KMS-11 (cell line): ENCODE data around the gene EML4.

Experiments
- H2AFZ ChIP-seq: fragments of 200-600 bp; sonication (generic); 2 replicates; pipeline ENCODE4 v1.6.1; 2016; ENCODE audit warnings: antibody characterized with exemption, mixed run types, low read depth
- H3K27ac ChIP-seq: fragments of 200-600 bp; sonication (generic); 2 replicates; pipeline ENCODE4 v1.6.1; 2016; ENCODE audit warnings: mild to moderate bottlenecking, mixed run types
- H3K27me3 ChIP-seq: fragments of 200-600 bp; sonication (generic); 2 replicates; pipeline ENCODE4 v1.6.1; 2017; ENCODE audit warnings: mild to moderate bottlenecking, low read depth, mixed run types, moderate library complexity; ENCODE audit not compliant: insufficient read depth
- H3K36me3 ChIP-seq: fragments of 200-600 bp; sonication (generic); 2 replicates; pipeline ENCODE4 v1.6.1; 2017; ENCODE audit warnings: mild to moderate bottlenecking, mixed run types; ENCODE audit not compliant: insufficient read depth
- H3K4me1 ChIP-seq: fragments of 200-600 bp; sonication (generic); 2 replicates; pipeline ENCODE4 v1.6.1; 2016; ENCODE audit warnings: mild to moderate bottlenecking, low read depth, mixed run types; ENCODE audit not compliant: poor library complexity, severe bottlenecking
- H3K4me2 ChIP-seq: fragments of 200-600 bp; sonication (generic); 2 replicates; pipeline ENCODE4 v1.7.0; 2016; ENCODE audit warnings: mild to moderate bottlenecking, mixed run types
- H3K4me3 ChIP-seq: fragments of 200-600 bp; sonication (generic); IDR thresholded peaks from 2 replicates; pipeline ENCODE4 v1.6.1; 2017; ENCODE audit warnings: low read depth, low read length, mixed read lengths; ENCODE audit not compliant: insufficient read depth
- H3K79me2 ChIP-seq: fragments of 200-600 bp; sonication (generic); 2 replicates; pipeline ENCODE4 v1.6.1; 2016; ENCODE audit warnings: low read depth, mixed run types; ENCODE audit not compliant: insufficient read depth
- H3K9ac ChIP-seq: fragments of 200-600 bp; sonication (generic); 2 replicates; pipeline ENCODE4 v1.6.1; 2016; ENCODE audit warnings: mild to moderate bottlenecking, mixed run types
- H4K20me1 ChIP-seq: fragments of 200-600 bp; sonication (generic); 2 replicates; pipeline ENCODE4 v1.6.1; 2016; ENCODE audit warnings: mild to moderate bottlenecking, mixed run types; ENCODE audit not compliant: insufficient read depth
- TF ChIP-seq, protein P1 (sequence below): fragments of 200-600 bp; sonication (generic); conservative IDR thresholded peaks from 2 replicates; pipeline ENCODE4 v1.6.1; 2017; ENCODE audit warnings: low read depth, mild to moderate bottlenecking, antibody characterized with exemption, low read length, moderate library complexity, mixed read lengths

Gene EML4

DNA sequence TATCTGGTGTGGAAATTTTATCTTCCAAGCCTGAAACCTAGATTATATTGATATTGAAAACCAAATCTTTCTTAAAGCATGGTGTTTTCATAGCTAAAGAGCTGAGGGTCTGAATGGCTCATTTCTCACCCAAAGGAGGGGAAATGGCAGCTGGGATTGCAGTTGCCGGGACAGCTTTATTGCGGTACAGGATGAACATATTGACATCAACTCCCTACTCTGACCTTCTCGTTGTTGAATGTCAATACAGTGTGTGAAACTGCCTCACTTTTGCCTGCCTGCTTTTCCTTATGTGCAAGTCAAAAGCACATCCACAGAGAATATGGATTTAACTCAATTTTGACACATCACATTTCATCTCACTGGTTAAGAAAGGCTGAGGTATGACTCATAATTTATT lies 195.5 kb downstream of the EML4 start:
- TF ChIP-seq, protein P1, sequence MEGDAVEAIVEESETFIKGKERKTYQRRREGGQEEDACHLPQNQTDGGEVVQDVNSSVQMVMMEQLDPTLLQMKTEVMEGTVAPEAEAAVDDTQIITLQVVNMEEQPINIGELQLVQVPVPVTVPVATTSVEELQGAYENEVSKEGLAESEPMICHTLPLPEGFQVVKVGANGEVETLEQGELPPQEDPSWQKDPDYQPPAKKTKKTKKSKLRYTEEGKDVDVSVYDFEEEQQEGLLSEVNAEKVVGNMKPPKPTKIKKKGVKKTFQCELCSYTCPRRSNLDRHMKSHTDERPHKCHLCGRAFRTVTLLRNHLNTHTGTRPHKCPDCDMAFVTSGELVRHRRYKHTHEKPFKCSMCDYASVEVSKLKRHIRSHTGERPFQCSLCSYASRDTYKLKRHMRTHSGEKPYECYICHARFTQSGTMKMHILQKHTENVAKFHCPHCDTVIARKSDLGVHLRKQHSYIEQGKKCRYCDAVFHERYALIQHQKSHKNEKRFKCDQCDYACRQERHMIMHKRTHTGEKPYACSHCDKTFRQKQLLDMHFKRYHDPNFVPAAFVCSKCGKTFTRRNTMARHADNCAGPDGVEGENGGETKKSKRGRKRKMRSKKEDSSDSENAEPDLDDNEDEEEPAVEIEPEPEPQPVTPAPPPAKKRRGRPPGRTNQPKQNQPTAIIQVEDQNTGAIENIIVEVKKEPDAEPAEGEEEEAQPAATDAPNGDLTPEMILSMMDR: no peak
- Histone ChIP-seq H3K4me1 (peaks cover 16% of the 10 kb centered on the region), H3K36me3 (no peaks in the 10 kb centered on the region)

GRCh38 chr2:42366411-42366810 lies 197.3 kb downstream of the EML4 start:
- TF ChIP-seq, protein P1: no peak
- H2AFZ ChIP-seq: 0 out of 2 replicates have a peak overlapping the region, but pooled peaks have one; percentile 5
- no peaks in the 10 kb centered on the region for H3K27me3 ChIP-seq
- H3K79me2 ChIP-seq: no peaks in the 10 kb centered on the region
- no peaks in the 10 kb centered on the region for H3K36me3 ChIP-seq
- no peak overlapping the region for H3K27ac ChIP-seq
- no peak overlapping the region for H3K9ac ChIP-seq
- H3K4me3 ChIP-seq: no peak overlapping the region
- H3K4me2 ChIP-seq: no peak overlapping the region
- no peaks in the 10 kb centered on the region for H4K20me1 ChIP-seq
- peaks cover 15% of the 10 kb centered on the region for H3K4me1 ChIP-seq

More for the DNA sequence above, 195.5 kb downstream of the EML4 start:
- Histone ChIP-seq H3K9ac (no peak overlapping the region), H3K79me2 (peaks cover 13% of the 10 kb centered on the region), H3K4me3 (no peak overlapping the region), H3K27ac (no peak overlapping the region), H4K20me1 (no peaks in the 10 kb centered on the region), H2AFZ (no peak overlapping the region), H3K27me3 (no peaks in the 10 kb centered on the region), H3K4me2 (no peak overlapping the region)

- Histone ChIP-seq H3K79me2 (no peaks in the 10 kb centered on the region), H3K9ac (no peak overlapping the region), H3K27me3 (no peaks in the 10 kb centered on the region), H3K4me2 (no peak overlapping the region), H3K27ac (no peak overlapping the region), H3K36me3 (no peaks in the 10 kb centered on the region), H4K20me1 (no peaks in the 10 kb centered on the region), H2AFZ (no peak overlapping the region), H3K4me1 (peaks cover 6% of the 10 kb centered on the region), H3K4me3 (no peak overlapping the region)
- TF ChIP-seq, protein P1: no peak
Observed at GRCh38 chr2:42367835-42368234, 198.7 kb downstream of the EML4 start.

- H3K4me1 ChIP-seq: peaks cover 6% of the 10 kb centered on the region
- no peaks in the 10 kb centered on the region for H3K36me3 ChIP-seq
- H3K27me3 ChIP-seq: no peaks in the 10 kb centered on the region
- no peaks in the 10 kb centered on the region for H3K79me2 ChIP-seq
- H3K9ac ChIP-seq: no peak overlapping the region
- H4K20me1 ChIP-seq: no peaks in the 10 kb centered on the region
- no peak overlapping the region for H3K27ac ChIP-seq
- no peak overlapping the region for H3K4me2 ChIP-seq
- no peak overlapping the region for H3K4me3 ChIP-seq
- TF ChIP-seq, protein P1: no peak
- H2AFZ ChIP-seq: no peak overlapping the region
Observed at GRCh38 chr2:42368817-42369531, 199.8 kb downstream of the EML4 start.
